IMR-90 (cell line): Measurements from ENCODE around the gene RAPGEF5. TPM values are rescaled to one million over a fixed set of nuclear protein-coding genes. Genes with fewer than 3 reads are reported as not detected.

ENCODE experiments used
- ATAC-seq: fragments of 200-7000 bp; cut with Tn5 transposase; 2 replicates; pipeline ENCODE4 v1.9.1; 2020; ENCODE audit warnings: low read depth, mild to moderate bottlenecking, moderate library complexity
- BruUV-seq: library from RNA; stranded (reverse); fragments of 400-500 nt; replicated peaks from 2 replicates; lab custom pipeline; 2021; lab: Mats Ljungman, UMichigan
- CTCF ChIA-PET: fragments of 300-600 bp; formaldehyde crosslinking; extraction: SDS; loops from one replicate; lab custom pipeline; 2021; ENCODE audit warnings: antibody characterized with exemption; lab: Yijun Ruan, JAX
- POLR2A ChIA-PET: fragments of 300-600 bp; sonication (Branson Sonifier 250); formaldehyde crosslinking; loops from one replicate; lab custom pipeline; 2022; ENCODE audit warnings: antibody characterized with exemption; ENCODE audit not compliant: unreplicated experiment; lab: Charles Lee
- DNase-seq: peaks from one replicate; pipeline ENCODE4 v3.0.0; 2013
- H2AFZ ChIP-seq: replicated peaks from 2 replicates; pipeline ENCODE3; 2013; ENCODE audit warnings: low read length, mild to moderate bottlenecking; ENCODE audit not compliant: poor library complexity
- H2AK5ac ChIP-seq: 2 replicates; pipeline ENCODE4 v1.6.1; 2013; ENCODE audit warnings: low read depth, low read length, inconsistent platforms
- H2AK9ac ChIP-seq: replicated peaks from 2 replicates; pipeline ENCODE3; 2013; ENCODE audit warnings: mild to moderate bottlenecking, low read depth, low read length, moderate library complexity; ENCODE audit not compliant: poor library complexity
- H2BK120ac ChIP-seq: 2 replicates; pipeline ENCODE4 v1.6.1; 2013; ENCODE audit warnings: low read depth, low read length, inconsistent platforms
- H2BK15ac ChIP-seq: 3 replicates; pipeline ENCODE4 v1.6.1; 2013; ENCODE audit warnings: low read depth, low read length, inconsistent platforms
- H2BK20ac ChIP-seq: 2 replicates; pipeline ENCODE4 v1.6.1; 2013; ENCODE audit warnings: low read depth, mild to moderate bottlenecking, inconsistent platforms, low read length, moderate library complexity
- H2BK5ac ChIP-seq: 2 replicates; pipeline ENCODE4 v1.6.1; 2013; ENCODE audit warnings: mild to moderate bottlenecking, low read depth, low read length, inconsistent platforms; ENCODE audit not compliant: poor library complexity, severe bottlenecking
- H3K14ac ChIP-seq: replicated peaks from 2 replicates; pipeline ENCODE4 v1.6.1; 2013; ENCODE audit warnings: low read depth, low read length, inconsistent platforms
- H3K18ac ChIP-seq: 2 replicates; pipeline ENCODE4 v1.6.1; 2013; ENCODE audit warnings: low read depth, low read length, control low read depth
- H3K23ac ChIP-seq: 2 replicates; pipeline ENCODE4 v1.6.1; 2013; ENCODE audit warnings: low read depth, low read length, inconsistent platforms
- H3K27ac ChIP-seq: 2 replicates; pipeline ENCODE4 v1.5.1; 2013; ENCODE audit warnings: mild to moderate bottlenecking, control low read depth, low read length; ENCODE audit not compliant: insufficient read depth
- H3K27me3 ChIP-seq: 2 replicates; pipeline ENCODE4 v1.6.1; 2013; ENCODE audit warnings: low read length; ENCODE audit not compliant: control insufficient read depth, insufficient read depth
- H3K36me3 ChIP-seq: 2 replicates; pipeline ENCODE4 v1.6.1; 2013; ENCODE audit warnings: low read length, mixed read lengths; ENCODE audit not compliant: control insufficient read depth, insufficient read depth
- H3K4ac ChIP-seq: 2 replicates; pipeline ENCODE4 v1.6.1; 2013; ENCODE audit warnings: low read depth, low read length, inconsistent platforms
- H3K4me1 ChIP-seq: 2 replicates; pipeline ENCODE4 v1.6.1; 2013; ENCODE audit warnings: low read length, mixed read lengths; ENCODE audit not compliant: control insufficient read depth, insufficient read depth
- H3K4me2 ChIP-seq: 2 replicates; pipeline ENCODE4 v1.6.1; 2013; ENCODE audit warnings: low read depth, mild to moderate bottlenecking, control low read depth, low read length, moderate library complexity
- H3K4me3 ChIP-seq: 2 replicates; pipeline ENCODE4 v1.5.1; 2013; ENCODE audit warnings: low read depth, mild to moderate bottlenecking, control low read depth, low read length, moderate library complexity; ENCODE audit not compliant: insufficient read depth
- H3K56ac ChIP-seq: 2 replicates; pipeline ENCODE4 v1.6.1; 2013; ENCODE audit warnings: low read length, inconsistent platforms; ENCODE audit not compliant: insufficient read depth; ENCODE audit errors: extremely low read depth
- H3K79me1 ChIP-seq, 2 experiments: 2 replicates each; pipeline ENCODE4 v1.6.1; 2013; ENCODE audit warnings: low read length in 2 of 2, inconsistent platforms in 1 of 2, low read depth in 1 of 2
- H3K9ac ChIP-seq: 2 replicates; pipeline ENCODE4 v1.6.1; 2013; ENCODE audit warnings: low read depth, low read length, control low read depth
- H3K9me1 ChIP-seq: 2 replicates; pipeline ENCODE4 v1.6.1; 2013; ENCODE audit warnings: low read length, inconsistent platforms; ENCODE audit not compliant: insufficient read depth
- H3K9me3 ChIP-seq: 2 replicates; pipeline ENCODE4 v1.6.1; 2013; ENCODE audit warnings: low read length; ENCODE audit not compliant: control insufficient read depth, insufficient read depth
- H4K20me1 ChIP-seq: 2 replicates; pipeline ENCODE4 v1.6.1; 2013; ENCODE audit warnings: low read length, inconsistent platforms; ENCODE audit not compliant: insufficient read depth
- H4K5ac ChIP-seq: 2 replicates; pipeline ENCODE4 v1.6.1; 2013; ENCODE audit warnings: mild to moderate bottlenecking, low read depth, low read length, control low read depth
- H4K8ac ChIP-seq, 2 experiments: 2 replicates each; pipeline ENCODE4 v1.6.1; 2013; ENCODE audit warnings: low read depth in 2 of 2, low read length in 2 of 2, control low read depth in 1 of 2, inconsistent platforms in 1 of 2
- H4K91ac ChIP-seq: 2 replicates; pipeline ENCODE4 v1.6.1; 2013; ENCODE audit warnings: low read depth, low read length, inconsistent platforms; ENCODE audit not compliant: insufficient read depth
- BHLHE40 ChIP-seq: fragments of 150-350 bp; IDR thresholded peaks from 2 replicates; pipeline ENCODE4 v1.6.1; 2016; ENCODE audit warnings: mild to moderate bottlenecking, low read depth, low read length
- CEBPB ChIP-seq: IDR thresholded peaks from 2 replicates; pipeline ENCODE4 v1.6.1; 2012; ENCODE audit warnings: low read depth, low read length, improper control_type of control experiment
- CHD1 ChIP-seq: IDR thresholded peaks from 2 replicates; pipeline ENCODE4 v1.6.1; 2012; ENCODE audit warnings: low read depth, low read length, improper control_type of control experiment
- FOS ChIP-seq: fragments of 150-350 bp; IDR thresholded peaks from 2 replicates; pipeline ENCODE4 v1.6.1; 2016; ENCODE audit warnings: low read depth, low read length
- MXI1 ChIP-seq: IDR thresholded peaks from 2 replicates; pipeline ENCODE4 v1.6.1; 2012; ENCODE audit warnings: low read depth, mild to moderate bottlenecking, low read length, moderate library complexity, borderline replicate concordance
- RCOR1 ChIP-seq: IDR thresholded peaks from 2 replicates; pipeline ENCODE4 v1.6.1; 2012; ENCODE audit warnings: mild to moderate bottlenecking, low read length, improper control_type of control experiment; ENCODE audit not compliant: insufficient replicate concordance
- RFX5 ChIP-seq: IDR thresholded peaks from 2 replicates; pipeline ENCODE4 v1.8.0; 2012; ENCODE audit warnings: low read depth, mild to moderate bottlenecking, low read length, moderate library complexity
- WGBS, 2 experiments: methylation state at CpG; one replicate each; pipeline versions ENCODE4 v1.1.5 to v1.1.7; 2013; ENCODE audit warnings: missing lambda C conversion rate in 2 of 2; ENCODE audit not compliant: insufficient read length in 1 of 2; ENCODE audit errors: extremely low coverage in 2 of 2; 5-methylcytosine and 5-hydroxymethylcytosine counted together
- dilution Hi-C: fragments of 300-500 bp; cut with HindIII; formaldehyde crosslinking; loops from one replicate; pipeline ENCODE4 v1.14.3; 2018; ENCODE audit warnings: low sequenced_read_pairs; ENCODE audit not compliant: unreplicated experiment
- in situ Hi-C: fragments of 300-500 bp; cut with MboI; formaldehyde crosslinking; loops from 3 replicates; pipeline ENCODE4 v1.14.3; 2019; ENCODE audit warnings: low sequenced_read_pairs, inconsistent platforms, mixed read lengths
- intact Hi-C: fragments of 100-400 bp; cut with micrococcal nuclease; formaldehyde crosslinking; loops from 2 replicates; pipeline ENCODE4 v1.10.0; 2022
- polyA plus RNA-seq, 3 experiments: library from polyadenylated mRNA; depleted of rRNA; stranded (reverse); fragments of >200 nt; gene quantifications; 2 replicates each; pipeline ENCODE4 v1.2.3, GENCODE V29; 2012; ENCODE audit warnings: low replicate concordance in 1 of 3
- total RNA-seq: library from RNA; depleted of rRNA; stranded (reverse); fragments of >200 nt; gene quantifications from 2 replicates; pipeline ENCODE4 v1.2.3, GENCODE V29; 2012

Gene RAPGEF5
- total and polyA plus RNA-seq, 2 of the 4 experiments (the other 2 are of a cell fraction), result 0.05 to 0.18 TPM

GRCh38 chr7:22193450-22193983 is 163.4 kb downstream of the RAPGEF5 start:
- Histone ChIP-seq H4K5ac (no peak overlapping the region), H3K4ac (no peak overlapping the region), H4K8ac (no peak overlapping the region), H3K9ac (no peak overlapping the region), H3K4me2 (peak overlapping the region; percentile 44; the same call in 1 of the 2 replicates), H2BK15ac (no peak overlapping the region), H3K27me3 (peaks cover 5% of the 10 kb centered on the region), H3K9me3 (no peaks in the 10 kb centered on the region), H3K56ac (no peak overlapping the region), H3K4me3 (no peak overlapping the region), H2BK20ac (no peak overlapping the region), H3K23ac (no peak overlapping the region), H4K91ac (no peak overlapping the region), H2AFZ (peak overlapping the region; percentile 67), H3K18ac (no peak overlapping the region), H3K9me1 (no peaks in the 10 kb centered on the region), H2BK5ac (no peak overlapping the region), H3K4me1 (no peaks in the 10 kb centered on the region), H2AK5ac (no peak overlapping the region), H2BK120ac (no peak overlapping the region), H3K79me1 (no peaks in the 10 kb centered on the region), H3K36me3 (no peaks in the 10 kb centered on the region), H4K20me1 (no peaks in the 10 kb centered on the region), H3K27ac (no peak overlapping the region), H2AK9ac (peak overlapping the region; percentile 3), H3K14ac (no peak overlapping the region)
- POLR2A ChIA-PET, result no interaction called here
- no peak for TF ChIP-seq MXI1
- no peak for TF ChIP-seq CHD1
- TF ChIP-seq RFX5, result no peak
- TF ChIP-seq RCOR1, result no peak
- TF ChIP-seq CEBPB, result no peak
- TF ChIP-seq FOS, result no peak
- TF ChIP-seq BHLHE40, result no peak
- 0% methylated on average over 9 of the region's 21 CpGs; no CpG with 5 or more reads in 1 of the 2 experiments for WGBS, 2 experiments
- in situ Hi-C loops, result no loop called here
- dilution Hi-C loops, result no loop called here
- intact Hi-C loops, result no loop called here
- DNase-seq (peak; percentile 8), ATAC-seq (peak; percentile 83)
- CTCF ChIA-PET, result interaction anchor here (0.6 kb wide), 1 partner anchor 1533 kb away, joined by 6 read pairs; no protein-coding TSS in a partner anchor
- no TSS peak for BruUV-seq
